ENCODE measurements around the gene HEATR9.
"Not testable (repeated sequence)": the region's sequence is repeated elsewhere in the genome, so short reads cannot be mapped to it uniquely, and the experiment has no call there.

The HEATR9 gene

GRCh38 chr17:35868737-35869136, at the start of gene HEATR9:
Gene HEATR9, minus strand, starts transcription at chr17:35868891. Its CDS starts 149 bp downstream, at chr17:35868742.
- DNase-seq, result no peak

GRCh38 chr17:35917519-35918213, 49.0 kb upstream of the HEATR9 start:
- no peak for DNase-seq

GRCh38 chr17:35915153-35915964, 46.7 kb upstream of the HEATR9 start:
- DNase-seq, result no peak

- DNase-seq, result no peak
Measured at GRCh38 chr17:35914354-35914753, 45.7 kb upstream of the HEATR9 start.

GRCh38 chr17:35913609-35914008, 44.9 kb upstream of the HEATR9 start:
- DNase-seq, result no peak

- no peak for DNase-seq
Measured at GRCh38 chr17:35912942-35913341, 44.3 kb upstream of the HEATR9 start.

- no peak for DNase-seq
Measured at GRCh38 chr17:35912339-35912912, 43.7 kb upstream of the HEATR9 start.

GRCh38 chr17:35909408-35909807, 40.7 kb upstream of the HEATR9 start:
- no peak for DNase-seq

- no peak for DNase-seq
Measured at GRCh38 chr17:35907691-35908090, 39.0 kb upstream of the HEATR9 start.

- DNase-seq, result no peak
Measured at GRCh38 chr17:35906926-35907637, 38.4 kb upstream of the HEATR9 start.

- DNase-seq, result no peak
Measured at GRCh38 chr17:35906191-35906925, 37.7 kb upstream of the HEATR9 start.

- DNase-seq, result no peak
Measured at GRCh38 chr17:35903451-35903850, 34.8 kb upstream of the HEATR9 start.

GRCh38 chr17:35901631-35902175, 33.0 kb upstream of the HEATR9 start:
- DNase-seq, result no peak

- no peak for DNase-seq
Measured at GRCh38 chr17:35900708-35901480, 32.2 kb upstream of the HEATR9 start.

- no peak for DNase-seq
Measured at GRCh38 chr17:35900280-35900679, 31.6 kb upstream of the HEATR9 start.

GRCh38 chr17:35898283-35899070, 29.8 kb upstream of the HEATR9 start:
- DNase-seq, result no peak

- DNase-seq, result not testable (repeated sequence)
Measured at GRCh38 chr17:35897772-35898171, 29.1 kb upstream of the HEATR9 start.

GRCh38 chr17:35895636-35896587, 27.2 kb upstream of the HEATR9 start:
- DNase-seq, result no peak

- no peak for DNase-seq
Measured at GRCh38 chr17:35894206-35894605, 25.5 kb upstream of the HEATR9 start.

All from activated effector memory CD4-positive, alpha-beta T cell treated with Interleukin-2 at 50 U/mL for 16 hours (primary cell).